OCI-LY1 (cell line): ENCODE data around the gene ITIH1.

Experiments used
- H2AFZ ChIP-seq: fragments of 200-600 bp; sonication (generic), shearing (Covaris generic); 2 replicates; pipeline ENCODE4 v1.6.0; 2014; ENCODE audit warnings: antibody characterized with exemption, mild to moderate bottlenecking, low read length
- H3F3A ChIP-seq: fragments of 200-600 bp; sonication (generic), shearing (Covaris generic); 2 replicates; pipeline ENCODE4 v1.6.0; 2014; ENCODE audit warnings: mild to moderate bottlenecking, antibody characterized with exemption, low read length, moderate library complexity; ENCODE audit not compliant: insufficient read depth
- H3K27ac ChIP-seq: fragments of 200-600 bp; sonication (generic); 2 replicates; pipeline ENCODE4 v1.5.1; 2014; ENCODE audit warnings: low read length, mixed run types, mild to moderate bottlenecking, low read depth; ENCODE audit not compliant: poor library complexity, severe bottlenecking
- H3K27me3 ChIP-seq: fragments of 200-600 bp; sonication (generic); 2 replicates; pipeline ENCODE4 v1.6.0; 2014; ENCODE audit warnings: antibody characterized with exemption, mild to moderate bottlenecking, low read length, moderate library complexity; ENCODE audit not compliant: insufficient read depth
- H3K36me3 ChIP-seq: fragments of 200-600 bp; sonication (generic); 2 replicates; pipeline ENCODE4 v1.6.1; 2014; ENCODE audit warnings: mild to moderate bottlenecking, antibody characterized with exemption, low read length, moderate library complexity, mixed read lengths; ENCODE audit not compliant: insufficient read depth
- H3K4me1 ChIP-seq: fragments of 200-600 bp; sonication (generic); 2 replicates; pipeline ENCODE4 v1.5.1; 2014; ENCODE audit warnings: mild to moderate bottlenecking, low read length, moderate library complexity; ENCODE audit not compliant: insufficient read depth, severe bottlenecking
- H3K4me2 ChIP-seq: fragments of 200-600 bp; sonication (generic), shearing (Covaris generic); 2 replicates; pipeline ENCODE4 v1.6.1; 2014; ENCODE audit warnings: low read length
- H3K4me3 ChIP-seq: fragments of 200-600 bp; sonication (generic); 2 replicates; pipeline ENCODE4 v1.5.1; 2014; ENCODE audit warnings: low read length, low read depth, mild to moderate bottlenecking, mixed read lengths; ENCODE audit not compliant: poor library complexity, severe bottlenecking
- H3K79me2 ChIP-seq: fragments of 200-600 bp; shearing (Covaris generic); 2 replicates; pipeline ENCODE4 v1.6.1; 2016; ENCODE audit warnings: mixed run types, low read length, mixed read lengths; ENCODE audit not compliant: insufficient read depth
- H3K9ac ChIP-seq: fragments of 200-600 bp; sonication (generic), shearing (Covaris generic); 2 replicates; pipeline ENCODE4 v1.6.1; 2014; ENCODE audit warnings: mild to moderate bottlenecking, low read length, mixed read lengths
- H3K9me2 ChIP-seq: fragments of 200-600 bp; sonication (generic), shearing (Covaris generic); 2 replicates; pipeline ENCODE4 v1.6.1; 2014; ENCODE audit warnings: low read depth, mild to moderate bottlenecking, low read length, mixed read lengths
- H3K9me3 ChIP-seq: fragments of 200-600 bp; shearing (Covaris generic); 2 replicates; pipeline ENCODE4 v1.6.1; 2014; ENCODE audit warnings: low read length, mixed read lengths
- H4K20me1 ChIP-seq: fragments of 200-600 bp; sonication (generic), shearing (Covaris generic); 2 replicates; pipeline ENCODE4 v1.6.0; 2016; ENCODE audit warnings: mild to moderate bottlenecking, low read length; ENCODE audit not compliant: insufficient read depth
- EZH2 ChIP-seq: fragments of 200-600 bp; sonication (generic), shearing (Covaris generic); IDR thresholded peaks from 2 replicates; pipeline ENCODE4 v1.8.0; 2017; ENCODE audit warnings: borderline replicate concordance, mixed run types, mild to moderate bottlenecking, antibody characterized with exemption, low read length, moderate library complexity, mixed read lengths
- TF ChIP-seq, protein P1 (sequence below): fragments of 200-600 bp; sonication (generic), shearing (Covaris generic); IDR thresholded peaks from 2 replicates; pipeline ENCODE4 v1.5.1; 2017; ENCODE audit warnings: mild to moderate bottlenecking, antibody characterized with exemption, low read length, moderate library complexity, mixed read lengths

Gene ITIH1

GRCh38 chr3:52754373-52754772, 23.0 kb upstream of the ITIH1 start:
- Histone ChIP-seq H3K4me2 (no peak overlapping the region), H4K20me1 (no peaks in the 10 kb centered on the region), H3K4me3 (no peak overlapping the region), H2AFZ (no peak overlapping the region), H3K9me3 (no peaks in the 10 kb centered on the region), H3K27ac (no peak overlapping the region), H3K27me3 (no peaks in the 10 kb centered on the region), H3K79me2 (no peaks in the 10 kb centered on the region), H3F3A (no peaks in the 10 kb centered on the region), H3K36me3 (peaks cover 75% of the 10 kb centered on the region), H3K9ac (no peak overlapping the region), H3K4me1 (no peaks in the 10 kb centered on the region), H3K9me2 (no peaks in the 10 kb centered on the region)
- TF ChIP-seq EZH2 = no peak
- TF ChIP-seq, protein P1, sequence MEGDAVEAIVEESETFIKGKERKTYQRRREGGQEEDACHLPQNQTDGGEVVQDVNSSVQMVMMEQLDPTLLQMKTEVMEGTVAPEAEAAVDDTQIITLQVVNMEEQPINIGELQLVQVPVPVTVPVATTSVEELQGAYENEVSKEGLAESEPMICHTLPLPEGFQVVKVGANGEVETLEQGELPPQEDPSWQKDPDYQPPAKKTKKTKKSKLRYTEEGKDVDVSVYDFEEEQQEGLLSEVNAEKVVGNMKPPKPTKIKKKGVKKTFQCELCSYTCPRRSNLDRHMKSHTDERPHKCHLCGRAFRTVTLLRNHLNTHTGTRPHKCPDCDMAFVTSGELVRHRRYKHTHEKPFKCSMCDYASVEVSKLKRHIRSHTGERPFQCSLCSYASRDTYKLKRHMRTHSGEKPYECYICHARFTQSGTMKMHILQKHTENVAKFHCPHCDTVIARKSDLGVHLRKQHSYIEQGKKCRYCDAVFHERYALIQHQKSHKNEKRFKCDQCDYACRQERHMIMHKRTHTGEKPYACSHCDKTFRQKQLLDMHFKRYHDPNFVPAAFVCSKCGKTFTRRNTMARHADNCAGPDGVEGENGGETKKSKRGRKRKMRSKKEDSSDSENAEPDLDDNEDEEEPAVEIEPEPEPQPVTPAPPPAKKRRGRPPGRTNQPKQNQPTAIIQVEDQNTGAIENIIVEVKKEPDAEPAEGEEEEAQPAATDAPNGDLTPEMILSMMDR = no peak

- H3K36me3 ChIP-seq = peaks cover 77% of the 10 kb centered on the region
- no peak overlapping the region for H3K9ac ChIP-seq
- no peaks in the 10 kb centered on the region for H3K9me2 ChIP-seq
- no peaks in the 10 kb centered on the region for H3K9me3 ChIP-seq
- H4K20me1 ChIP-seq = no peaks in the 10 kb centered on the region
- H3K27ac ChIP-seq = no peak overlapping the region
- TF ChIP-seq EZH2 = no peak
- no peaks in the 10 kb centered on the region for H3K79me2 ChIP-seq
- no peaks in the 10 kb centered on the region for H3F3A ChIP-seq
- H3K27me3 ChIP-seq = no peaks in the 10 kb centered on the region
- no peak overlapping the region for H3K4me3 ChIP-seq
- H3K4me2 ChIP-seq = no peak overlapping the region
- H2AFZ ChIP-seq = no peak overlapping the region
- no peaks in the 10 kb centered on the region for H3K4me1 ChIP-seq
These were observed 21.3 kb upstream of the ITIH1 start for GRCh38 chr3:52756141-52756540.

GRCh38 chr3:52763466-52763865, 13.9 kb upstream of the ITIH1 start:
- no peaks in the 10 kb centered on the region for H3K9me2 ChIP-seq
- no peak overlapping the region for H2AFZ ChIP-seq
- no peaks in the 10 kb centered on the region for H3K27me3 ChIP-seq
- no peaks in the 10 kb centered on the region for H4K20me1 ChIP-seq
- H3K79me2 ChIP-seq = no peaks in the 10 kb centered on the region
- H3K36me3 ChIP-seq = peaks cover 75% of the 10 kb centered on the region
- no peaks in the 10 kb centered on the region for H3K4me1 ChIP-seq
- no peak for TF ChIP-seq EZH2
- TF ChIP-seq, protein P1 = no peak
- no peak overlapping the region for H3K4me3 ChIP-seq
- H3F3A ChIP-seq = no peaks in the 10 kb centered on the region
- no peak overlapping the region for H3K27ac ChIP-seq
- H3K4me2 ChIP-seq = no peak overlapping the region
- no peaks in the 10 kb centered on the region for H3K9me3 ChIP-seq
- H3K9ac ChIP-seq = no peak overlapping the region

DNA sequence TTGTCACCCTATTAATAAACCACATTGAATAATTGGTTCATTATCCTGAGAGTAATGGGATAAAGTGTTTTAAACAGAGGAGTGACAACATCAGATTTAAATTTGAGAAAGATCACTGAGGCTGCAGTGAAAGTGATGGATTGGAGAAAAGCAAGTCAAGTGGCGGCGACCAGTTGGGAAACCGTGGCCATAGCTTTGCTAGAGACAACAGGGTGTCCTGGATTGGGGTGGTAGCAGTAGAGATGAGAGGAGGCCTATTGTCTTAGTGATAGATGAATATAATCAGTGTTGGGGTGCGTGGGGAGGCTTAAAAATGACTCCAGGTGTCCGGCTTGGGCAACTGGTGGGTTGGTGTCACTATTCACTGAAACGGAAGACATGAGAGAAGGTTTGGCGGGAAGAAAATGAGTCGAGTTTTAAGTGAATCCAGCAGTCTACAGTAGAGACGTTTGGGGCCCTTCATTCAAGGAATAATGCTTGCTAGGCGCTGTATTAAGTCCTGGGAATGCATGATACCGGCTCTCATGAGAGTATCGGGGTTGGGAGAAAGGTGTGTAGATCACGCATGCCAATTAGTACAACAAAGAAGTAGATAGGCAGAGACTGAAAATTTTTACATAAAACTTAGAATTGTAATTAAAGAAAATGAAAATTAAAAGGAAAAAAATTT, 7.5 kb upstream of the ITIH1 start:
- Histone ChIP-seq H2AFZ (peak overlapping the region; percentile 72; the same call in 1 of the 2 replicates), H3K27ac (no peak overlapping the region)

More for the DNA sequence above, 7.5 kb upstream of the ITIH1 start:
- peaks cover 20% of the 10 kb centered on the region; the same call in 1 of the 2 replicates for H3K36me3 ChIP-seq
- TF ChIP-seq EZH2 = no peak
- TF ChIP-seq, protein P1 = no peak
- peak overlapping the region; percentile 80 for H3K9ac ChIP-seq
- no peaks in the 10 kb centered on the region for H3F3A ChIP-seq
- no peaks in the 10 kb centered on the region for H3K27me3 ChIP-seq
- no peaks in the 10 kb centered on the region for H3K9me3 ChIP-seq
- peak overlapping the region; percentile 65 for H3K4me2 ChIP-seq
- peak overlapping the region; percentile 84 for H3K4me3 ChIP-seq
- H3K79me2 ChIP-seq = no peaks in the 10 kb centered on the region
- H3K9me2 ChIP-seq = no peaks in the 10 kb centered on the region
- peaks cover 17% of the 10 kb centered on the region for H3K4me1 ChIP-seq
- no peaks in the 10 kb centered on the region for H4K20me1 ChIP-seq
